GM18498 (cell line): ENCODE measurements around the gene MYO3B.
A peak's percentile ranks its signal among the peaks of the same experiment; 100 is the strongest.

ENCODE experiments used
- ATAC-seq: cut with Tn5 transposase; IDR thresholded peaks from one replicate; pipeline ENCODE4 v1.9.1; 2021; ENCODE audit warnings: mild to moderate bottlenecking, moderate library complexity; ENCODE audit not compliant: unreplicated experiment

The MYO3B gene

DNA sequence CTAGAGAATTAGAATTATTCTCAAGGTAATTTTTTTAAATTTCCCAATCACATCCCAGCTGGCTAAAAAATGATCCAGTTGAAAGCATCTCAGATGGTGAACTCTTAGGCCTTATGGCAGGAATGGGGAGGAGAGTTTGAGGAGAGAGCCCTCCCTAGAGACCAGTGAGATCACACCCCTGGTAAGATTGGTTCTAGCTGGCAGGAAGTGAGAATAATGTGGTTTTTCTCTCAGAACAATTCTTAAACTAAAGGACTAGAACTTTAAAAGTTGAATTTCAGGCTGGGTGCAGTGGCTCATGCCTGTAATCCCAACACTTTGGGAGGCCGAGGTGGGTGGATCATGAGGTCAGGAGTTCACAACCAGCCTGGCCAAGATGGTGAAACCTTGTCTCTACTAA is 120.2 kb downstream of the MYO3B start:
- ATAC-seq: peak; percentile 84

DNA sequence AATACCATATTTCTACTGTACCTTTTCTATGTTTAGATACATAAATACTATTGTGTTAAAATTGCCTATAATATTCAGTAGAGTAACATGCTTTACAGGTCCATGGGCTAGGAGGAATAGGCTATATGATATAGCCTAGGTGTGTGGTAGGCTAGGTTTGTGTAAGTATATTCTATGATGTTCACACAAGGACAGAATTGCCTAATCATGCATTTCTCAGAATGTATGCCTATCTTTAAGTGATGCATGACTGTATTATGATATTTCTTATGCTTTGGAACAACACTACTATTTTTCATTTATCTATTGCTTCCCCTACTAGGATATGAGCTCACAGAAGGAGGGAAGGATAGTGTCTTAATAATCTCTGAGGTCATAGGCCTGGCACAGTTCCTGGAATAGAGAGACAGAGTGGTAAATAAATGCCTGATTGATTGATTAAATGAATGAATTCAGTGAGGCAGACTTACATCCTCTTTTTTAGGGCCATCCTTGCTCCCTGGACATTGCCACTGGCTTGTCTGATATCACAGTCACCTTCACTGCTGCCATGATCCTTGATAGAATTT is 121.0 kb downstream of the MYO3B start:
- no peak for ATAC-seq

- no peak for ATAC-seq
These were observed 123.0 kb downstream of the MYO3B start for GRCh38 chr2:170300993-170301392.

- no peak for ATAC-seq
These were observed 123.7 kb downstream of the MYO3B start for GRCh38 chr2:170301626-170302025.

GRCh38 chr2:170305711-170306110 is 127.8 kb downstream of the MYO3B start:
- ATAC-seq: no peak

GRCh38 chr2:170306293-170306873 is 128.4 kb downstream of the MYO3B start:
- no peak for ATAC-seq

GRCh38 chr2:170307052-170307451 is 129.1 kb downstream of the MYO3B start:
- ATAC-seq: no peak

- ATAC-seq: no peak
These were observed 129.8 kb downstream of the MYO3B start for GRCh38 chr2:170307555-170308351.

- peak; percentile 52 for ATAC-seq
These were observed 133.0 kb downstream of the MYO3B start for GRCh38 chr2:170310876-170311502.

GRCh38 chr2:170313347-170313991 is 135.5 kb downstream of the MYO3B start:
- no peak for ATAC-seq

- ATAC-seq: no peak
These were observed 136.0 kb downstream of the MYO3B start for GRCh38 chr2:170313992-170314348.

DNA sequence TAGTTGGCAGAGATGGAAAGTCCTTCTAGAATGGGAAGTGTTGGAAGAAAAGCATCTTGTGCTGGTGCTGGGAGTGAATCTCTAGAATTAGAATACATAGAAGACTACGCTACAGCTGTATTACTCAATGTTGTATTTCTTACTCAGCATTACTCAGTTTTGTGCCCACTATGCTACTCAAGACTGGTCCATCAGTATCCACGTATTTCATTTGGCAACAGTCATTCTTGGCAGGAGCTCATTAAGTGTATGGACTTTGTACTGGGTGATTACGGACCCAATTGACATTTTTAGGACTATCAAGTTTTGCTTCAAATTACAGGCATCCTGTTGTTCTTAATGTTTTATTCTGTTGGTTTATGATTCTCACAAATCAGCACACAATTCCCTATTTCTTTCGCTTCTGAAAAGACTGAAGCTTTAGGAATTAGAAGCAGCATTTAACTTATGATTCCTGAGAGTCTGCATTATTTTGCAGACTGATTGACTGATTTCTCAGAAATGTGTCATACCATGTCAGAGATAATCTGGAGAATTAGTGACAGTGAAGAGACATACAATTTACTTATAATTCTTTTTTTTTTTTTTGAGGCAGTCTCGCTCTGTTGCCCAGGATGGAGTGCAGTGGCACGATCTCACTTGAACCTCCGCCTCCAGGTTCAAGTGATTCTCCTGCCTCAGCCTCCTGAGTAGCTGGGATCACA is 136.9 kb downstream of the MYO3B start:
- ATAC-seq: no peak

DNA sequence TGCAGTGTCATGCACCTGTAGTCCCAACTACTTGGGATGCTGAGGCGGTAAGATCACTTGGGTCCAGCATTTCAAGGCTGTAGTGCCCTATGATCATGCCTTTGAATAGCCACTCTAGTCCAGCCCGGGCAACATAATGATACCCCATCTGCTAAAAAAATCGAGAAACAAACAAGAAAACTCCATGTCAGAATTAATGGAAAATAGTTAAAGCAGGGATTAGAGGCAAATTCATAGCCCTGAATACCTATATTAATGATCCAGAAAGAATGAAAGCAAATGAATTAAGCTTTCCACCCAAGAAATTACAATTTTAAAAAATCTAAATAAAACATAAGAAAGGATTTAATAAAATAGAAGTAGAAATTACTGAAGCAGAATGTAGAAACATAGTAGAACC is 143.0 kb downstream of the MYO3B start:
- no peak for ATAC-seq

- ATAC-seq: no peak
These were observed 143.6 kb downstream of the MYO3B start for GRCh38 chr2:170321526-170321925.

GRCh38 chr2:170322140-170322766 is 144.3 kb downstream of the MYO3B start:
- no peak for ATAC-seq

GRCh38 chr2:170323743-170324142 is 145.8 kb downstream of the MYO3B start:
- no peak for ATAC-seq

GRCh38 chr2:170324640-170325046 is 146.7 kb downstream of the MYO3B start:
- ATAC-seq: no peak

DNA sequence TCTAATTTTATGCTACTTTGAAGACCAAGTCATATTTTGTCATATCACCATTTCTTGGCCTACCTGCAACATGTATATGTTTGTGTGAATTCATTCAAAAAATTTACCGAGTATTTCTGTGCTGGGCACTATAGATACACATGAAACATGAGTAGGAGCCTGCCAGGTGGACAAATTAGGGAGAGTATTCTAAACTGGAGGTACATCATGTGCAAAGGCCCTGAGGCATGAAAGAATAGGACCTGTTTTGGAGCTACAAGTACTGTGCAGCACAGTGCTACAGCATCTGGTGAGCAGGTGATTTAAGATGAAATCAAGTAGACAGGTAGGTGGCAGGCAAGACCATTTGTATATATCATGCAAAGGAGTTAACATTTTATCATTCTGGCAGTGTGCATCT is 152.9 kb downstream of the MYO3B start:
- no peak for ATAC-seq

GRCh38 chr2:170332676-170333402 is 154.9 kb downstream of the MYO3B start:
- no peak for ATAC-seq

GRCh38 chr2:170335351-170335750 is 157.4 kb downstream of the MYO3B start:
- ATAC-seq: no peak
